ENCODE results near the gene LARGE1.

GRCh38 chr22:33706100-33706499 lies 214.2 kb downstream of the LARGE1 start:
- TF ChIP-seq POLR2A (IDR thresholded peaks at IDR 0.05), result no peak
- TF ChIP-seq CTCF (IDR thresholded peaks at IDR 0.05), result no peak
